Ishikawa (cell line): Measurements from ENCODE around the gene ACSS2.

ENCODE experiments used
- CEBPB ChIP-seq: IDR thresholded peaks from 2 replicates; pipeline ENCODE4 v1.6.1; 2012
- CREB1 ChIP-seq: IDR thresholded peaks from 2 replicates; pipeline ENCODE4 v1.6.1; 2012; ENCODE audit warnings: low read depth
- EP300 ChIP-seq: IDR thresholded peaks from 2 replicates; pipeline ENCODE4 v1.6.1; 2012; ENCODE audit warnings: borderline replicate concordance
- FOXM1 ChIP-seq: IDR thresholded peaks from 2 replicates; pipeline ENCODE4 v1.6.1; 2012; ENCODE audit warnings: low read depth, borderline replicate concordance
- NFIC ChIP-seq: IDR thresholded peaks from 2 replicates; pipeline ENCODE4 v1.6.1; 2012
- RAD21 ChIP-seq: IDR thresholded peaks from 2 replicates; pipeline ENCODE4 v1.6.1; 2012; ENCODE audit warnings: low read depth
- TAF1 ChIP-seq: IDR thresholded peaks from 2 replicates; pipeline ENCODE4 v1.6.1; 2012; ENCODE audit warnings: low read depth, mild to moderate bottlenecking
- TCF12 ChIP-seq: IDR thresholded peaks from 2 replicates; pipeline ENCODE4 v1.6.1; 2012; ENCODE audit warnings: low read depth
- YY1 ChIP-seq: IDR thresholded peaks from 2 replicates; pipeline ENCODE4 v1.6.1; 2012; ENCODE audit warnings: low read depth
- ZBTB7A ChIP-seq: IDR thresholded peaks from 2 replicates; pipeline ENCODE4 v1.6.1; 2012; ENCODE audit warnings: low read depth
- TF ChIP-seq, protein P1 (sequence below): IDR thresholded peaks from 2 replicates; pipeline ENCODE4 v1.6.1; 2012
- TF ChIP-seq, protein P2 (sequence below): IDR thresholded peaks from 2 replicates; pipeline ENCODE4 v1.6.1; 2012; ENCODE audit warnings: low read depth, mild to moderate bottlenecking
- TF ChIP-seq, protein P3 (sequence below): IDR thresholded peaks from 2 replicates; pipeline ENCODE4 v1.6.1; 2012

GRCh38 chr20:34888468-34888867 lies 12.1 kb downstream of the ACSS2 start:
- TF ChIP-seq, protein P1, sequence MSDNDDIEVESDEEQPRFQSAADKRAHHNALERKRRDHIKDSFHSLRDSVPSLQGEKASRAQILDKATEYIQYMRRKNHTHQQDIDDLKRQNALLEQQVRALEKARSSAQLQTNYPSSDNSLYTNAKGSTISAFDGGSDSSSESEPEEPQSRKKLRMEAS: no peak
- no peak for TF ChIP-seq FOXM1
- no peak for TF ChIP-seq EP300
- no peak for TF ChIP-seq NFIC
- TF ChIP-seq ZBTB7A: no peak
- no peak for TF ChIP-seq RAD21
- no peak for TF ChIP-seq CREB1
- TF ChIP-seq YY1: no peak
- TF ChIP-seq CEBPB: no peak
- TF ChIP-seq TCF12: no peak
- TF ChIP-seq TAF1: no peak
- TF ChIP-seq, protein P2, sequence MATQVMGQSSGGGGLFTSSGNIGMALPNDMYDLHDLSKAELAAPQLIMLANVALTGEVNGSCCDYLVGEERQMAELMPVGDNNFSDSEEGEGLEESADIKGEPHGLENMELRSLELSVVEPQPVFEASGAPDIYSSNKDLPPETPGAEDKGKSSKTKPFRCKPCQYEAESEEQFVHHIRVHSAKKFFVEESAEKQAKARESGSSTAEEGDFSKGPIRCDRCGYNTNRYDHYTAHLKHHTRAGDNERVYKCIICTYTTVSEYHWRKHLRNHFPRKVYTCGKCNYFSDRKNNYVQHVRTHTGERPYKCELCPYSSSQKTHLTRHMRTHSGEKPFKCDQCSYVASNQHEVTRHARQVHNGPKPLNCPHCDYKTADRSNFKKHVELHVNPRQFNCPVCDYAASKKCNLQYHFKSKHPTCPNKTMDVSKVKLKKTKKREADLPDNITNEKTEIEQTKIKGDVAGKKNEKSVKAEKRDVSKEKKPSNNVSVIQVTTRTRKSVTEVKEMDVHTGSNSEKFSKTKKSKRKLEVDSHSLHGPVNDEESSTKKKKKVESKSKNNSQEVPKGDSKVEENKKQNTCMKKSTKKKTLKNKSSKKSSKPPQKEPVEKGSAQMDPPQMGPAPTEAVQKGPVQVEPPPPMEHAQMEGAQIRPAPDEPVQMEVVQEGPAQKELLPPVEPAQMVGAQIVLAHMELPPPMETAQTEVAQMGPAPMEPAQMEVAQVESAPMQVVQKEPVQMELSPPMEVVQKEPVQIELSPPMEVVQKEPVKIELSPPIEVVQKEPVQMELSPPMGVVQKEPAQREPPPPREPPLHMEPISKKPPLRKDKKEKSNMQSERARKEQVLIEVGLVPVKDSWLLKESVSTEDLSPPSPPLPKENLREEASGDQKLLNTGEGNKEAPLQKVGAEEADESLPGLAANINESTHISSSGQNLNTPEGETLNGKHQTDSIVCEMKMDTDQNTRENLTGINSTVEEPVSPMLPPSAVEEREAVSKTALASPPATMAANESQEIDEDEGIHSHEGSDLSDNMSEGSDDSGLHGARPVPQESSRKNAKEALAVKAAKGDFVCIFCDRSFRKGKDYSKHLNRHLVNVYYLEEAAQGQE: no peak
- TF ChIP-seq, protein P3, sequence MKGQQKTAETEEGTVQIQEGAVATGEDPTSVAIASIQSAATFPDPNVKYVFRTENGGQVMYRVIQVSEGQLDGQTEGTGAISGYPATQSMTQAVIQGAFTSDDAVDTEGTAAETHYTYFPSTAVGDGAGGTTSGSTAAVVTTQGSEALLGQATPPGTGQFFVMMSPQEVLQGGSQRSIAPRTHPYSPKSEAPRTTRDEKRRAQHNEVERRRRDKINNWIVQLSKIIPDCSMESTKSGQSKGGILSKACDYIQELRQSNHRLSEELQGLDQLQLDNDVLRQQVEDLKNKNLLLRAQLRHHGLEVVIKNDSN: no peak
